ENCODE data around the gene AUH. TPM values are rescaled to one million over a fixed set of nuclear protein-coding genes. Genes with fewer than 3 reads are reported as not detected.
A peak's percentile ranks its signal among the peaks of the same experiment; 100 is the strongest.

AUH gene
- polyA plus RNA-seq, 3 donors = 4.0 to 9.9 (median 8.4) TPM

GRCh38 chr9:91298311-91298710, 63.4 kb downstream of the AUH start:
- Histone ChIP-seq H3K9ac (ENCODE audit: insufficient read depth, low read length, poor library complexity, severe bottlenecking) (no peak overlapping the region), H3K4me3 (replicated peaks in 1 of 3; ENCODE audit: low read depth in 2 of 3, low read length in 3 of 3) (peak overlapping the region in 1 of 3 experiments; percentile 36), H3K4me1 (ENCODE audit: control insufficient read depth in 1 of 2, insufficient read depth in 2 of 2, low read length in 2 of 2) (peaks cover 40 to 63% of the 10 kb centered on the region in 2 donors), H3K9me3 (replicated peaks in 1 of 2; ENCODE audit: control insufficient read depth in 1 of 2, insufficient read depth in 1 of 2, low read length in 2 of 2) (no peaks in the 10 kb centered on the region), H4K20me1 (ENCODE audit: insufficient read depth, low read length) (no peaks in the 10 kb centered on the region), H2AFZ (ENCODE audit: insufficient read depth, low read depth, low read length, poor library complexity, severe bottlenecking) (no peak overlapping the region), H3K36me3 (replicated peaks in 1 of 2; ENCODE audit: control insufficient read depth in 1 of 2, insufficient read depth in 2 of 2, low read length in 2 of 2) (peaks cover 9 to 24% of the 10 kb centered on the region in 2 donors), H3K27me3 (ENCODE audit: control insufficient read depth in 2 of 2, insufficient read depth in 2 of 2, low read length in 2 of 2) (no peaks in the 10 kb centered on the region), H3K27ac (ENCODE audit: low read depth in 1 of 2, low read length in 2 of 2) (peak overlapping the region; percentile 67 to 71), H3K79me2 (ENCODE audit: insufficient read depth, low read length) (peaks cover 3% of the 10 kb centered on the region), H3K4me2 (replicated peaks; ENCODE audit: extremely low read depth, low read length, poor library complexity, severe bottlenecking) (peak overlapping the region; percentile 51)
- TF ChIP-seq, protein P1, sequence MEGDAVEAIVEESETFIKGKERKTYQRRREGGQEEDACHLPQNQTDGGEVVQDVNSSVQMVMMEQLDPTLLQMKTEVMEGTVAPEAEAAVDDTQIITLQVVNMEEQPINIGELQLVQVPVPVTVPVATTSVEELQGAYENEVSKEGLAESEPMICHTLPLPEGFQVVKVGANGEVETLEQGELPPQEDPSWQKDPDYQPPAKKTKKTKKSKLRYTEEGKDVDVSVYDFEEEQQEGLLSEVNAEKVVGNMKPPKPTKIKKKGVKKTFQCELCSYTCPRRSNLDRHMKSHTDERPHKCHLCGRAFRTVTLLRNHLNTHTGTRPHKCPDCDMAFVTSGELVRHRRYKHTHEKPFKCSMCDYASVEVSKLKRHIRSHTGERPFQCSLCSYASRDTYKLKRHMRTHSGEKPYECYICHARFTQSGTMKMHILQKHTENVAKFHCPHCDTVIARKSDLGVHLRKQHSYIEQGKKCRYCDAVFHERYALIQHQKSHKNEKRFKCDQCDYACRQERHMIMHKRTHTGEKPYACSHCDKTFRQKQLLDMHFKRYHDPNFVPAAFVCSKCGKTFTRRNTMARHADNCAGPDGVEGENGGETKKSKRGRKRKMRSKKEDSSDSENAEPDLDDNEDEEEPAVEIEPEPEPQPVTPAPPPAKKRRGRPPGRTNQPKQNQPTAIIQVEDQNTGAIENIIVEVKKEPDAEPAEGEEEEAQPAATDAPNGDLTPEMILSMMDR (IDR thresholded peaks at IDR 0.05) = no peak
- peaks cover 23 to 38% of the 10 kb centered on the region in 2 donors for H3K36me3 Mint-ChIP-seq
- peaks cover 60% of the 10 kb centered on the region for H3K4me1 Mint-ChIP-seq
- H3K27ac Mint-ChIP-seq = peak overlapping the region; percentile 90 to 97 (median 96)
- peak; percentile 68 to 88 (median 77) for DNase-seq
- H3K4me3 Mint-ChIP-seq = peak overlapping the region; percentile 56 to 73
- intact Hi-C loops (cut with micrococcal nuclease) = loop anchor here (5.0 to 10.0 kb wide), 4 partner anchors 36 to 134 kb away; partner anchors contain the start of gene NFIL3 (in 1 of the 2)
- H3K9me3 Mint-ChIP-seq = peaks cover 0 to 1% (median 0%) of the 10 kb centered on the region in 7 donors
- peaks cover 0 to 3% (median 0%) of the 10 kb centered on the region in 3 donors for H3K27me3 Mint-ChIP-seq (ENCODE audit: low read depth in 3 of 3)
- no CpG with 5 or more reads among the region's 2 CpGs for WGBS (ENCODE audit: insufficient coverage)

GRCh38 chr9:91297306-91297705, 64.4 kb downstream of the AUH start:
- H3K9ac ChIP-seq (ENCODE audit: insufficient read depth, low read length, poor library complexity, severe bottlenecking) = no peak overlapping the region
- H3K9me3 Mint-ChIP-seq = peaks cover 0 to 1% (median 0%) of the 10 kb centered on the region in 7 donors
- intact Hi-C loops (cut with micrococcal nuclease) = loop anchor here (5.0 to 10.0 kb wide), 4 partner anchors 35 to 133 kb away; partner anchors contain the start of gene NFIL3 (in 1 of the 2)
- peaks cover 33 to 48% of the 10 kb centered on the region in 2 donors for H3K36me3 Mint-ChIP-seq
- no peaks in the 10 kb centered on the region for H3K9me3 ChIP-seq (replicated peaks in 1 of 2; ENCODE audit: control insufficient read depth in 1 of 2, insufficient read depth in 1 of 2, low read length in 2 of 2)
- no peak overlapping the region for H2AFZ ChIP-seq (ENCODE audit: insufficient read depth, low read depth, low read length, poor library complexity, severe bottlenecking)
- peaks cover 3% of the 10 kb centered on the region for H3K79me2 ChIP-seq (ENCODE audit: insufficient read depth, low read length)
- TF ChIP-seq, protein P1 (IDR thresholded peaks at IDR 0.05) = no peak
- no peaks in the 10 kb centered on the region for H3K27me3 ChIP-seq (ENCODE audit: control insufficient read depth in 2 of 2, insufficient read depth in 2 of 2, low read length in 2 of 2)
- peaks cover 16 to 31% of the 10 kb centered on the region in 2 donors for H3K36me3 ChIP-seq (replicated peaks in 1 of 2; ENCODE audit: control insufficient read depth in 1 of 2, insufficient read depth in 2 of 2, low read length in 2 of 2)
- H3K27ac ChIP-seq (ENCODE audit: low read depth in 1 of 2, low read length in 2 of 2) = peak overlapping the region; percentile 71 to 79
- peak overlapping the region; percentile 51 for H3K4me2 ChIP-seq (replicated peaks; ENCODE audit: extremely low read depth, low read length, poor library complexity, severe bottlenecking)
- peaks cover 53% of the 10 kb centered on the region for H3K4me1 Mint-ChIP-seq
- H3K27me3 Mint-ChIP-seq (ENCODE audit: low read depth in 3 of 3) = peaks cover 0 to 1% (median 0%) of the 10 kb centered on the region in 3 donors
- H3K4me3 ChIP-seq (replicated peaks in 1 of 3; ENCODE audit: low read depth in 2 of 3, low read length in 3 of 3) = peak overlapping the region in 1 of 3 experiments; percentile 36
- peak; percentile 18 to 58 (median 46) for DNase-seq
- H4K20me1 ChIP-seq (ENCODE audit: insufficient read depth, low read length) = no peaks in the 10 kb centered on the region
- peaks cover 31 to 53% of the 10 kb centered on the region in 2 donors for H3K4me1 ChIP-seq (ENCODE audit: control insufficient read depth in 1 of 2, insufficient read depth in 2 of 2, low read length in 2 of 2)
- peak overlapping the region; percentile 90 to 97 (median 96) for H3K27ac Mint-ChIP-seq
- no CpG with 5 or more reads among the region's 1 CpG for WGBS (ENCODE audit: insufficient coverage)
- H3K4me3 Mint-ChIP-seq = peak overlapping the region in 1 of 2 donors; percentile 13
